Activated B cell treated with CpG ODN at 0.5 μM for 24 hours (primary cell): ENCODE results near the gene PSMB1. TPM values are rescaled to one million over a fixed set of nuclear protein-coding genes. Genes with fewer than 3 reads are reported as not detected.
"Not testable (repeated sequence)": the region's sequence is repeated elsewhere in the genome, so short reads cannot be mapped to it uniquely, and the experiment has no call there.

Experiments
- ATAC-seq: fragments of 200-7000 bp; cut with Tn5 transposase; one replicate; pipeline ENCODE4 v1.10.0; 2021; ENCODE audit warnings: low read depth, mild to moderate bottlenecking, moderate library complexity
- CTCF ChIA-PET: fragments of 350-600 bp; sonication (Branson Sonifier 250); formaldehyde crosslinking; loops from one replicate; lab custom pipeline; 2021; ENCODE audit warnings: antibody characterized with exemption; lab: Charles Lee
- POLR2A ChIA-PET: fragments of 350-600 bp; sonication (Branson Sonifier 250); formaldehyde crosslinking; loops from one replicate; lab custom pipeline; 2021; ENCODE audit warnings: antibody characterized with exemption; lab: Charles Lee
- DNase-seq: peaks from one replicate; pipeline ENCODE4 v3.0.0; 2022
- H3K27ac Mint-ChIP-seq: one replicate; pipeline ENCODE4 v1.8.0; 2020; ENCODE audit warnings: mixed read lengths
- H3K27me3 Mint-ChIP-seq: one replicate; pipeline ENCODE4 v1.8.0; 2021; ENCODE audit warnings: mixed read lengths
- H3K36me3 Mint-ChIP-seq: one replicate; pipeline ENCODE4 v1.8.0; 2021; ENCODE audit warnings: low read depth, mixed read lengths
- H3K4me1 Mint-ChIP-seq: one replicate; pipeline ENCODE4 v1.8.0; 2021; ENCODE audit warnings: mixed read lengths
- H3K4me3 Mint-ChIP-seq: one replicate; pipeline ENCODE4 v1.8.0; 2020; ENCODE audit warnings: mild to moderate bottlenecking, mixed read lengths
- H3K9me3 Mint-ChIP-seq: one replicate; pipeline ENCODE4 v1.8.0; 2020; ENCODE audit warnings: mixed read lengths
- intact Hi-C: fragments of 100-400 bp; cut with micrococcal nuclease; formaldehyde crosslinking; loops from one replicate; pipeline ENCODE4 v1.15.1; 2024
- total RNA-seq: library from RNA; stranded (reverse); gene quantifications from 2 replicates; pipeline ENCODE4 v1.2.3, GENCODE V29; 2022
- TF ChIP-seq, protein P1 (sequence below): fragments of 200-600 bp; IDR thresholded peaks from one replicate; pipeline ENCODE4 v1.8.0; 2022; ENCODE audit warnings: antibody characterized with exemption, mild to moderate bottlenecking

Gene PSMB1
- total RNA-seq, 1 donor from 2014 or later = 163 TPM

GRCh38 chr6:170529839-170530469, 23.2 kb downstream of the PSMB1 start:
- DNase-seq (peak; percentile 31), ATAC-seq (peak; percentile 61)
- TF ChIP-seq, protein P1, sequence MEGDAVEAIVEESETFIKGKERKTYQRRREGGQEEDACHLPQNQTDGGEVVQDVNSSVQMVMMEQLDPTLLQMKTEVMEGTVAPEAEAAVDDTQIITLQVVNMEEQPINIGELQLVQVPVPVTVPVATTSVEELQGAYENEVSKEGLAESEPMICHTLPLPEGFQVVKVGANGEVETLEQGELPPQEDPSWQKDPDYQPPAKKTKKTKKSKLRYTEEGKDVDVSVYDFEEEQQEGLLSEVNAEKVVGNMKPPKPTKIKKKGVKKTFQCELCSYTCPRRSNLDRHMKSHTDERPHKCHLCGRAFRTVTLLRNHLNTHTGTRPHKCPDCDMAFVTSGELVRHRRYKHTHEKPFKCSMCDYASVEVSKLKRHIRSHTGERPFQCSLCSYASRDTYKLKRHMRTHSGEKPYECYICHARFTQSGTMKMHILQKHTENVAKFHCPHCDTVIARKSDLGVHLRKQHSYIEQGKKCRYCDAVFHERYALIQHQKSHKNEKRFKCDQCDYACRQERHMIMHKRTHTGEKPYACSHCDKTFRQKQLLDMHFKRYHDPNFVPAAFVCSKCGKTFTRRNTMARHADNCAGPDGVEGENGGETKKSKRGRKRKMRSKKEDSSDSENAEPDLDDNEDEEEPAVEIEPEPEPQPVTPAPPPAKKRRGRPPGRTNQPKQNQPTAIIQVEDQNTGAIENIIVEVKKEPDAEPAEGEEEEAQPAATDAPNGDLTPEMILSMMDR = peak; percentile 61
- no peak overlapping the region for H3K27ac Mint-ChIP-seq
- H3K27me3 Mint-ChIP-seq = no peaks in the 10 kb centered on the region
- ChIA-PET CTCF (interaction anchor here (1.3 to 4.8 kb wide), 7 partner anchors 12 to 1635 kb away, joined by 3 to 27 read pairs (median 8); no protein-coding TSS in a partner anchor), POLR2A (no interaction called here)
- H3K9me3 Mint-ChIP-seq = no peaks in the 10 kb centered on the region
- H3K4me3 Mint-ChIP-seq = no peak overlapping the region
- intact Hi-C loops = loop anchor here (1.0 to 5.0 kb wide), 4 partner anchors 578 to 1635 kb away; no protein-coding TSS in a partner anchor
- H3K4me1 Mint-ChIP-seq = no peaks in the 10 kb centered on the region
- H3K36me3 Mint-ChIP-seq = peaks cover 20% of the 10 kb centered on the region

DNA sequence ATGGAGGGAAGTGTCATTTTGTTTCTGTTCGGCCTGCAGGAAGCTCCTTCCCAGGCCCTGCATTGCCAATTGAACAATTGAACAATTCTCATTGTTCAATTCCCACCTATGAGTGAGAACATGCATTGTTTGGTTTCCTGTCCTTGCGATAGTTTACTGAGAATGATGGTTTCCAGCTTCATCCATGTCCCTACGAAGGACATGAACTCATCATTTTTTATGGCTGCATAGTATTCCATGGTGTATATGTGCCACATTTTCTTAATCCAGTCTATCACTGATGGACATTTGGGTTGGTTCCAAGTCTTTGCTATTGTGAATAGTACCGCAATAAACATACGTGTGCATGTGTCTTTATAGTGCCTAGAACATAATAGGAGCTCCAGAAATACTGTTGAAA, 25.1 kb downstream of the PSMB1 start:
- H3K4me3 Mint-ChIP-seq, H3K9me3 Mint-ChIP-seq, H3K4me1 Mint-ChIP-seq, intact Hi-C loops, H3K27me3 Mint-ChIP-seq, H3K36me3 Mint-ChIP-seq, DNase-seq, ATAC-seq, H3K27ac Mint-ChIP-seq: not testable (repeated sequence)
- ChIA-PET CTCF (interaction anchor here (1.5 to 4.8 kb wide), 3 partner anchors 11 to 738 kb away, joined by 4 to 27 read pairs (median 8); no protein-coding TSS in a partner anchor), POLR2A (interaction anchor here (1.5 kb wide), 1 partner anchor 776 kb away, joined by 3 read pairs; the partner anchor contains the start of genes DYNLT2 and ERMARD)

DNA sequence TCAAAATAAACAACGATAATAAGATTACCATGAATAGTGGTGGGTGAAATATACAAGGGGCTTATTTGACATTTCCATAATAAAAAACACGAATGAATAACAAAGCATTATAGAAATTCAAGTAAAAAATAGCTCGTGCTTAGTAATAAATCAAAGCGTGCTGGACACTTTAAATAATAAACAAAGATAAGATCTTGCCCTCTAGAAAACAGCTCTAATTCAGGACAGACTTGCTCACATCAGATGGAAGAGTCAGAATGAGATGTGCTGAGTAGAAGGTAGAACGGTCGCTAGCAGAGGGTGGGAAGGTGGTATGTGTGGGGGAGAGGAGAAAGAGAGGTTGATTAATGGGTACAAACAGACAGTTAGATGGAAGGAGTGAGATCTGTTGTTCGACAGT, 27.3 kb downstream of the PSMB1 start:
- Mint-ChIP-seq H3K4me1 (no peaks in the 10 kb centered on the region), H3K27ac (no peak overlapping the region), H3K4me3 (no peak overlapping the region), H3K9me3 (no peaks in the 10 kb centered on the region), H3K36me3 (no peaks in the 10 kb centered on the region), H3K27me3 (no peaks in the 10 kb centered on the region)
- intact Hi-C loops = no loop called here
- POLR2A ChIA-PET = no interaction called here
- CTCF ChIA-PET = no interaction called here
- TF ChIP-seq, protein P1 = no peak
- no peak for ATAC-seq
- DNase-seq = no peak

- Mint-ChIP-seq H3K4me3 (no peak overlapping the region), H3K4me1 (no peaks in the 10 kb centered on the region), H3K27me3 (peaks cover 6% of the 10 kb centered on the region), H3K27ac (no peak overlapping the region), H3K9me3 (no peaks in the 10 kb centered on the region), H3K36me3 (no peaks in the 10 kb centered on the region)
- ChIA-PET POLR2A (no interaction called here), CTCF (interaction anchor here (0.7 kb wide), 1 partner anchor 1567 kb away, joined by 3 read pairs; no protein-coding TSS in a partner anchor)
- intact Hi-C loops = no loop called here
- DNase-seq = no peak
- no peak for ATAC-seq
- TF ChIP-seq, protein P1 = no peak
These were observed 29.0 kb downstream of the PSMB1 start for GRCh38 chr6:170524172-170524502.

DNA sequence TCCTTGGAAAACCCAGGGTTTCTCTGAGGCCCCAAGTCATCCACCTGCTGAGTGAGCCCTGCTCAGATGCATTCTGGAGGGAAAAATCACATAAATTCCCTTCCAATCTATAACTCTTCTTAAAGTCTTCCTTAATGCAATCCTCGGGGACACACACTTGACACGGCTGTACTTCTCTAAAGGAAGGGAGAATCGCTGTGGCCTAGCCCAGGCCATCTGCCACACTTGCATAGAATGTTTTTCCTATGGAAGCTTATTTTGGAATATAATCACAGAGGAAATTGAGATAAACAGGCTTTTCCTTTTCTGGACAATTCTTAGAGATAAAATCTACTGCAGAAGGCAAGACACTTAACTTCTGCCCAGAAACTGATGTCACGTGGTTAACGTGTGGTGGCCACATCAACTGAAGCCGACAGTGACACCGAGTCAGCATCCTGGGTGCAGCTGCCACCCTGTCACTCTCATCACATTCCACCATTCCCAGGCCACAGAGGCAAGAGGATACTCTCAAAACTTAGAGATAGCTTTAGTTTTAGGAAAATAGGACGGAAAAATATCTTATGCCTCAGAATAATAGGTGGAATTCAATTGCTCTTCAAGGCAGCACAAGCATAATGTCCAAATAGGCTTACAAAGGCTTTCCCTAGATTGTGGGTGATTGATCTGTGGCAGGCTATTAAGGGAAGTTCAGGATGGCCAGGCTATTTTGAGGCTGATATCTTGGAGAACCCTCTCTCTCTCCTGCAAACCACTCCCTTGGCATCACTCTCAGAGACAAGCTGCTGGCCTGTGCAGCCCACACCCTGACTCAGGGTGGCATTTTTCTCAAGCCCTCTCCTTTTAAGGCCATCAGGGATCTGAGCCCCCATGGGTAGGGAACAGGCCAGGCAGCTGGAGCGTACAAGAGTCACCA, 29.6 kb downstream of the PSMB1 start:
- Mint-ChIP-seq H3K27me3 (peaks cover 6% of the 10 kb centered on the region), H3K4me3 (no peak overlapping the region), H3K36me3 (no peaks in the 10 kb centered on the region), H3K9me3 (no peaks in the 10 kb centered on the region), H3K27ac (no peak overlapping the region), H3K4me1 (no peaks in the 10 kb centered on the region)
- intact Hi-C loops = no loop called here
- ATAC-seq (no peak), DNase-seq (no peak)
- TF ChIP-seq, protein P1 = no peak
- CTCF ChIA-PET = no interaction called here
- POLR2A ChIA-PET = no interaction called here
